HEK293 (cell line): Measurements from ENCODE around the gene COL18A1.

Experiments used
- CTCF ChIA-PET: fragments of 350-600 bp; formaldehyde crosslinking; extraction: SDS; loops from one replicate; lab custom pipeline; 2021; ENCODE audit warnings: antibody characterized with exemption; lab: Yijun Ruan, JAX
- POLR2A ChIA-PET: fragments of 300-600 bp; formaldehyde crosslinking; extraction: SDS; loops from one replicate; lab custom pipeline; 2020; ENCODE audit warnings: antibody characterized with exemption, inconsistent platforms; lab: Yijun Ruan, JAX
- H3K27ac ChIP-seq: fragments of 200-500 bp; sonication (Bioruptor generic); 2 replicates; pipeline ENCODE4 v1.5.1; 2014; ENCODE audit warnings: low read depth, low read length, control low read depth, inconsistent platforms; ENCODE audit errors: extremely low read depth
- H3K36me3 ChIP-seq, 2 experiments: fragments of 200-500 bp in 1 of 2; sonication (Bioruptor generic) in 1 of 2; 1 replicate in 1 of 2; 2 replicates in 1 of 2; pipeline ENCODE4 v1.5.1; 2014 to 2017; ENCODE audit warnings: inconsistent platforms in 2 of 2, low read length in 2 of 2; ENCODE audit not compliant: control insufficient read depth in 2 of 2, insufficient read depth in 1 of 2
- H3K4me1 ChIP-seq: fragments of 200-500 bp; sonication (Bioruptor generic); 2 replicates; pipeline ENCODE4 v1.5.1; 2014; ENCODE audit warnings: mild to moderate bottlenecking, low read length, inconsistent platforms; ENCODE audit not compliant: control insufficient read depth, insufficient read depth
- H3K4me3 ChIP-seq: 2 replicates; pipeline ENCODE4 v1.5.1; 2011; ENCODE audit warnings: low read depth, mild to moderate bottlenecking, control low read depth, low read length, moderate library complexity
- H3K9me3 ChIP-seq: fragments of 200-500 bp; sonication (Bioruptor generic); 2 replicates; pipeline ENCODE4 v1.5.1; 2014; ENCODE audit warnings: low read depth, low read length, inconsistent platforms; ENCODE audit not compliant: control insufficient read depth, insufficient read depth
- EGR2 ChIP-seq: fragments of 450-650 bp; formaldehyde crosslinking; IDR thresholded peaks from 2 replicates; pipeline ENCODE4 v1.5.1; 2016; ENCODE audit warnings: low read depth, missing biosample characterization, missing genetic modification characterization
- GFI1B ChIP-seq: fragments of 450-650 bp; formaldehyde crosslinking; IDR thresholded peaks from 2 replicates; pipeline ENCODE4 v1.5.1; 2016; ENCODE audit warnings: missing biosample characterization, missing genetic modification characterization
- HOXC10 ChIP-seq: sonication (generic); formaldehyde crosslinking; IDR thresholded peaks from 2 replicates; pipeline ENCODE4 v1.8.1; 2023; ENCODE audit warnings: mild to moderate bottlenecking, missing genetic modification reagents
- KLF1 ChIP-seq: fragments of 450-650 bp; formaldehyde crosslinking; IDR thresholded peaks from 2 replicates; pipeline ENCODE4 v1.5.1; 2016; ENCODE audit warnings: missing biosample characterization, missing genetic modification characterization
- MEIS1 ChIP-seq: sonication (generic); formaldehyde crosslinking; IDR thresholded peaks from 2 replicates; pipeline ENCODE4 v1.8.1; 2022; ENCODE audit warnings: missing genetic modification reagents, mild to moderate bottlenecking, borderline replicate concordance
- ZBTB48 ChIP-seq: fragments of 450-650 bp; formaldehyde crosslinking; IDR thresholded peaks from 2 replicates; pipeline ENCODE4 v1.5.1; 2016; ENCODE audit warnings: missing biosample characterization, missing genetic modification characterization
- ZBTB7A ChIP-seq: fragments of 450-650 bp; formaldehyde crosslinking; IDR thresholded peaks from 2 replicates; pipeline ENCODE4 v1.5.1; 2016; ENCODE audit warnings: low read depth, missing biosample characterization, missing genetic modification characterization
- ZEB2 ChIP-seq: fragments of 450-650 bp; formaldehyde crosslinking; IDR thresholded peaks from 2 replicates; pipeline ENCODE4 v1.5.1; 2016; ENCODE audit warnings: missing biosample characterization, missing genetic modification characterization
- ZNF146 ChIP-seq: fragments of 450-650 bp; formaldehyde crosslinking; IDR thresholded peaks from 2 replicates; pipeline ENCODE4 v1.5.1; 2016; ENCODE audit warnings: missing biosample characterization, missing genetic modification characterization
- ZNF19 ChIP-seq: fragments of 450-650 bp; formaldehyde crosslinking; IDR thresholded peaks from 2 replicates; pipeline ENCODE4; 2016; ENCODE audit warnings: missing biosample characterization, missing genetic modification characterization, low read depth
- ZNF2 ChIP-seq: fragments of 450-650 bp; formaldehyde crosslinking; IDR thresholded peaks from 2 replicates; pipeline ENCODE4 v1.5.1; 2016; ENCODE audit warnings: missing biosample characterization, missing genetic modification characterization
- ZNF24 ChIP-seq: fragments of 450-650 bp; formaldehyde crosslinking; IDR thresholded peaks from 2 replicates; pipeline ENCODE4 v1.5.1; 2016; ENCODE audit warnings: missing biosample characterization, missing genetic modification characterization
- ZNF266 ChIP-seq: fragments of 450-650 bp; formaldehyde crosslinking; IDR thresholded peaks from 2 replicates; pipeline ENCODE4 v1.5.1; 2016; ENCODE audit warnings: missing biosample characterization, missing genetic modification characterization, low read depth
- ZNF37A ChIP-seq: fragments of 450-650 bp; IDR thresholded peaks from 2 replicates; pipeline ENCODE4 v1.5.1; 2018; ENCODE audit warnings: missing biosample characterization, missing genetic modification characterization
- ZNF391 ChIP-seq: fragments of 450-650 bp; formaldehyde crosslinking; IDR thresholded peaks from 2 replicates; pipeline ENCODE4 v1.5.1; 2016; ENCODE audit warnings: low read depth, missing biosample characterization, missing genetic modification characterization, borderline replicate concordance
- ZNF426 ChIP-seq: fragments of 450-650 bp; formaldehyde crosslinking; IDR thresholded peaks from 2 replicates; pipeline ENCODE4 v1.5.1; 2017; ENCODE audit warnings: missing biosample characterization, missing genetic modification characterization, mild to moderate bottlenecking, inconsistent platforms, moderate library complexity
- ZNF529 ChIP-seq: fragments of 450-650 bp; formaldehyde crosslinking; IDR thresholded peaks from 2 replicates; pipeline ENCODE4 v1.5.1; 2017; ENCODE audit warnings: missing genetic modification characterization, missing biosample characterization; ENCODE audit not compliant: insufficient replicate concordance
- ZNF561 ChIP-seq: fragments of 450-650 bp; IDR thresholded peaks from 2 replicates; pipeline ENCODE4 v1.5.1; 2018; ENCODE audit warnings: missing biosample characterization, missing genetic modification characterization, borderline replicate concordance
- ZNF585B ChIP-seq: fragments of 450-650 bp; formaldehyde crosslinking; IDR thresholded peaks from 2 replicates; pipeline ENCODE4 v1.5.1; 2016; ENCODE audit warnings: missing biosample characterization, missing genetic modification characterization
- ZNF777 ChIP-seq: fragments of 450-650 bp; formaldehyde crosslinking; IDR thresholded peaks from 2 replicates; pipeline ENCODE4 v1.5.1; 2017; ENCODE audit warnings: missing biosample characterization, missing genetic modification characterization, borderline replicate concordance
- ZNF792 ChIP-seq: fragments of 450-650 bp; formaldehyde crosslinking; IDR thresholded peaks from 2 replicates; pipeline ENCODE4 v1.5.1; 2016; ENCODE audit warnings: missing biosample characterization, missing genetic modification characterization
- ZNF837 ChIP-seq: fragments of 450-650 bp; formaldehyde crosslinking; IDR thresholded peaks from 2 replicates; pipeline ENCODE4 v1.5.1; 2016; ENCODE audit warnings: missing biosample characterization, missing genetic modification characterization
- TF ChIP-seq, protein P1 (sequence below): fragments of 450-650 bp; formaldehyde crosslinking; IDR thresholded peaks from 2 replicates; pipeline ENCODE4 v1.5.1; 2017; ENCODE audit warnings: missing biosample characterization, missing genetic modification characterization
- TF ChIP-seq, protein P2 (sequence below): fragments of 450-650 bp; formaldehyde crosslinking; IDR thresholded peaks from 2 replicates; pipeline ENCODE4 v1.5.1; 2016; ENCODE audit warnings: missing biosample characterization, missing genetic modification characterization

Gene COL18A1

GRCh38 chr21:45410865-45411809 is 6.2 kb downstream of the COL18A1 start:
- POLR2A ChIA-PET = interaction anchor here (0.6 to 0.7 kb wide), 3 partner anchors 17 to 1675 kb away, joined by 3 read pairs; no protein-coding TSS in a partner anchor
- no peak overlapping the region for H3K4me3 ChIP-seq

GRCh38 chr21:45411810-45412206 is 6.8 kb downstream of the COL18A1 start:
- ChIA-PET CTCF (interaction anchor here (0.6 kb wide), 1 partner anchor 462 kb away, joined by 3 read pairs; no protein-coding TSS in a partner anchor), POLR2A (interaction anchor here (0.7 kb wide), 2 partner anchors 18 to 223 kb away, joined by 3 read pairs; no protein-coding TSS in a partner anchor)
- Histone ChIP-seq H3K4me1 (no peaks in the 10 kb centered on the region), H3K9me3 (no peaks in the 10 kb centered on the region), H3K27ac (no peak overlapping the region), H3K4me3 (no peak overlapping the region), H3K36me3 (peaks cover 0 to 8% of the 10 kb centered on the region in 2 experiments; a peak in 1 of 3 replicates)
- TF ChIP-seq ZNF777 (no peak), ZNF529 (tag by site-specific recombination) (no peak), ZNF19 (no peak), ZNF561 (tag by site-specific recombination) (no peak), ZNF146 (tag by site-specific recombination) (no peak), ZBTB48 (tag by site-specific recombination) (no peak)

More at GRCh38 chr21:45410865-45411809, 6.2 kb downstream of the COL18A1 start:
- TF ChIP-seq ZNF2 (tag by site-specific recombination) (no peak), ZNF37A (tag by site-specific recombination) (no peak), MEIS1 (CRISPR knock-in tag) (no peak), ZEB2 (no peak), EGR2 (tag by site-specific recombination) (0 out of 2 replicates have a peak, but pooled peaks have one; percentile 26), KLF1 (tag by site-specific recombination) (peak; percentile 49; the same call in 1 of the 2 replicates)
- Histone ChIP-seq H3K27ac (no peak overlapping the region), H3K9me3 (no peaks in the 10 kb centered on the region), H3K4me1 (no peaks in the 10 kb centered on the region), H3K36me3 (peaks cover 0 to 8% of the 10 kb centered on the region in 2 experiments; a peak in 1 of 3 replicates)
- CTCF ChIA-PET = interaction anchor here (0.6 to 0.9 kb wide), 2 partner anchors 102 to 461 kb away, joined by 3 read pairs; no protein-coding TSS in a partner anchor

- no peaks in the 10 kb centered on the region for H3K9me3 ChIP-seq
- H3K27ac ChIP-seq = no peak overlapping the region
- CTCF ChIA-PET = interaction anchor here (0.5 to 0.7 kb wide), 3 partner anchors 11 to 403 kb away, joined by 3 read pairs; no protein-coding TSS in a partner anchor
- no peak overlapping the region for H3K4me3 ChIP-seq
- POLR2A ChIA-PET = no interaction called here
- TF ChIP-seq ZBTB7A (no peak), ZNF266 (tag by site-specific recombination) (no peak), ZNF585B (tag by site-specific recombination) (no peak), HOXC10 (CRISPR knock-in tag) (no peak), ZNF426 (tag by site-specific recombination) (no peak), ZNF837 (tag by site-specific recombination) (no peak), ZNF792 (tag by site-specific recombination) (no peak), GFI1B (tag by site-specific recombination) (no peak), ZNF24 (tag by site-specific recombination) (no peak), ZNF391 (tag by site-specific recombination) (no peak)
- TF ChIP-seq, protein P1, sequence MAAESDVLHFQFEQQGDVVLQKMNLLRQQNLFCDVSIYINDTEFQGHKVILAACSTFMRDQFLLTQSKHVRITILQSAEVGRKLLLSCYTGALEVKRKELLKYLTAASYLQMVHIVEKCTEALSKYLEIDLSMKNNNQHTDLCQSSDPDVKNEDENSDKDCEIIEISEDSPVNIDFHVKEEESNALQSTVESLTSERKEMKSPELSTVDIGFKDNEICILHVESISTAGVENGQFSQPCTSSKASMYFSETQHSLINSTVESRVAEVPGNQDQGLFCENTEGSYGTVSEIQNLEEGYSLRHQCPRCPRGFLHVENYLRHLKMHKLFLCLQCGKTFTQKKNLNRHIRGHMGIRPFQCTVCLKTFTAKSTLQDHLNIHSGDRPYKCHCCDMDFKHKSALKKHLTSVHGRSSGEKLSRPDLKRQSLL = no peak
- TF ChIP-seq, protein P2, sequence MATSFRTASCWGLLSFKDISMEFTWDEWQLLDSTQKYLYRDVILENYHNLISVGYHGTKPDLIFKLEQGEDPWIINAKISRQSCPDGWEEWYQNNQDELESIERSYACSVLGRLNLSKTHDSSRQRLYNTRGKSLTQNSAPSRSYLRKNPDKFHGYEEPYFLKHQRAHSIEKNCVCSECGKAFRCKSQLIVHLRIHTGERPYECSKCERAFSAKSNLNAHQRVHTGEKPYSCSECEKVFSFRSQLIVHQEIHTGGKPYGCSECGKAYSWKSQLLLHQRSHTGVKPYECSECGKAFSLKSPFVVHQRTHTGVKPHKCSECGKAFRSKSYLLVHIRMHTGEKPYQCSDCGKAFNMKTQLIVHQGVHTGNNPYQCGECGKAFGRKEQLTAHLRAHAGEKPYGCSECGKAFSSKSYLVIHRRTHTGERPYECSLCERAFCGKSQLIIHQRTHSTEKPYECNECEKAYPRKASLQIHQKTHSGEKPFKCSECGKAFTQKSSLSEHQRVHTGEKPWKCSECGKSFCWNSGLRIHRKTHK (tag by site-specific recombination) = no peak
- H3K36me3 ChIP-seq = peaks cover 0 to 7% of the 10 kb centered on the region in 2 experiments; a peak in 1 of 3 replicates
- no peaks in the 10 kb centered on the region for H3K4me1 ChIP-seq
Measured at GRCh38 chr21:45412491-45412890, 7.5 kb downstream of the COL18A1 start.
